Kasumi-1 (cell line): ENCODE data around the gene MLN.
A peak's percentile ranks its signal among the peaks of the same experiment; 100 is the strongest.
"Not testable (repeated sequence)": the region's sequence is repeated elsewhere in the genome, so short reads cannot be mapped to it uniquely, and the experiment has no call there.

Source experiments
- DNase-seq, 2 experiments: peaks; one replicate each; lab custom pipeline; 2025; lab: John Stamatoyannopoulos, UW

The MLN gene

DNA sequence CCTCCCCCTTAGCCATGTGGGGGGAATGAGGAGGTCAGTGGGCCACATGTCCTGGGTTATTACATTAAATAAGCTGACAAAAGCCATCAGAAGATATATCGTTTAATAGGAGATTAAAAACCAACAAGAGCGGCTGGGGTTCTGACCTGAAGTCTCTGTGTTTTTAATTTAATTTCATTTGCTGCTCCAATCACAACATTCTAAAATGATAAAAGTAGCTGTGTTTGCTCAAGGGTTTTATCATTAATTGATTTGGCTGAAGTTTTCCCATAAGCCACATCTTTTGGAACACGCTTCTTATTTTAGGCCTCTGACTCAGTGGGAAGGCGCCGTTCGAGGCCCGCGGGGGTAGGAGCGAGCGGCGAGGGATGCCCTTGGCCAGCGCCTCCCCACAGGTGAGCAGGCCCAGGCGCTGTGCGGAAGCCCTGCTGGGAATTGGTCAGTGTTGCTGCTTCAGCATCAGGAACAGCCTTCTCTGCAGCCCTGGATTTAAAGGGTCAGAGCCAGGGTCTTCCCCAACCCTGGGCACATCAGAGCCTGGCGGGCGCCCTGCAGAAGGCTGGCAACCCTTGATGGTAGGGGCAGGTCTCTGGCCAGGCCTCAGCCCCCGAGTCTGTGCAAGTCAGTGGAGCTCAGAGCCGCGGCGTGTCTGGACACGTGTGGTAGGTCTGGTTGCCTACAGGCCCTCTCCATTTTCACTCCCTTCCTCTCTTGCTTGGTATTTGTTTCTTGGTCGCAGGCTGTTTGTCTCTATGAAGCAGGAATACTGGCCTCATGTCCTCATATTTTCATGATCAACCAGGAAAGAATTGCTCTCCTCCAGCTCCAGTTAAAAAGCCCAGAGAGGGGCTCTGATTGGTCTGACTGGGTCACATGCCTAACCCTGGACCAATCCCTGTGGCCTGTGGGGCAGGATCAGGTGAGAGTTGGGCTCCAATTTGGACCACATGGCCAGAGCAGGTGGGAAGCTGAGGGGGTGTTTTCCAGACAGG lies 30.9 kb upstream of the MLN start:
- DNase-seq: no peak

DNA sequence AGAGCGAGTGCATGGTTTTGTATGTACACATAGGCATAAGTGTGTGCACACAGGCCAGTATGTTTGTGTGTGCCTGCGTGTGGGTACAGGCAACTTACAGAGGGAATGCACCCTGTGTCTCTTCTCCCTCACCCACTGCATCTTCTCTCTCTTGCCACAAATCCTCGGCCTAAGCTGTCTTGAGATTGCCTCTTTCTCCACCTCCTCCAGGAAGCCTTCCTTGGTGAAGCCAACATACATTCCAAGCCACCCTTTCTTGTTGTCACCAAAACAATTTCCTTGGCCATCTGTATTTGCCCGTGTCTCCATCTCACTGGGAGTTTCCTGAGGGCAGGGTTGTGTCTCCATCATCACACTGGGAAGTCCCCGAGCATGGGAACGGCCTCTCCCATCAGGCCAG lies 29.8 kb upstream of the MLN start:
- no peak for DNase-seq

DNA sequence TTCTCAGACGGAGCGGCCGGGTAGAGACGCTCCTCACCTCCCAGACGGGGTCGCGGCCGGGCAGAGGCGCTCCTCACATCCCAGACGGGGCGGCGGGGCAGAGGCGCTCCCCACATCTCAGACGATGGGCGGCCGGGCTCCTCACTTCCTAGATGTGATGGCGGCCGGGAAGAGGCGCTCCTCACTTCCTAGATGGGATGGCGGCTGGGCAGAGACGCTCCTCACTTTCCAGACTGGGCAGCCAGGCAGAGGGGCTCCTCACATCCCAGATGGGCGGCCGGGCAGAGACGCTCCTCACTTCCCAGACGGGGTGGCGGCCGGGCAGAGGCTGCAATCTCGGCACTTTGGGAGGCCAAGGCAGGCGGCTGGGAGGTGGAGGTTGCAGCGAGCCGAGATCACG lies 29.0 kb upstream of the MLN start:
- not testable (repeated sequence) for DNase-seq

DNA sequence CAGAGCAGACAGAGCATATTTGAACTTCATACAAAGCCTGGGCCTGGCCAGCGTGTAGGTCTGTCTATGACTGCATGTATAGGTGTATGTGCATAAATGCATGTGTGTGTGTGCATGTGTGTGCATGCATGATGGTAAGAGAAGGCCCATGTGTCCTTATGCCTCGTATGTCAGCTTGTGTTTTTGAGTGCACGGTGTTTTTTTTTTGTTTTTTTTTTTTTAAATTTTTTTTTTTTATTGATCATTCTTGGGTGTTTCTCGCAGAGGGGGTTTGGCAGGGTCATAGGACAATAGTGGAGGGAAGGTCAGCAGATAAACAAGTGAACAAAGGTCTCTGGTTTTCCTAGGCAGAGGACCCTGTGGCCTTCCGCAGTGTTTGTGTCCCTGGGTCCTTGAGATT lies 27.9 kb upstream of the MLN start:
- DNase-seq: not testable (repeated sequence)

DNA sequence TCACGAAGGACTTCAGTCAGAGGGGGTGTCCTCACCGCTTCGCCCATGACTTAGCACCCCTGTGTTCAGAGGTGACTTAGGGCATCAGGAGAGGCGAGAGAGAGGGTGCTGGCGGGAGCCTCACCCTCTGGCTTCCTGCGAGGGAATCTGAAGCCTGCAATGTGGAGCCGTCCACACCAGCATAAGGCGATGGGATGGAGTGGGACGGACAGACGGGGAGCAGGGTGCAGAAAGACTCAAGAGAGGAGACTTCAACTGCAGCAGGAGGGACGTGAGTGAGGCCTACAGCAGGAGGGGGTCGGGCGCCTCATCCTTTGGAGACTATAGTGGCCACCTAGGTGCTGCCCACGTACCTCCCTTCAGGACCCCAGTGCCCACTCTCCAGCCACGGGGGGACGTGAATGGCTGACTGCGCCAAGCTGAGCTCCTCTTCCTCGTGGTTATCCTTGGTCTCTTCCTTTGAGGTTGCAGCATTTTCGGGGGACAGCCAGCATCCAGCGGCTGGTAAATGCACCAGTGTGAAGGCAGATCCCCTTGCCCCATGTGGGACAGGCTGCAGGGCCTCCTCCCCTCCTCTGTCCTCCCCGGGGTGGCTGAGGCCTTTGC lies 26.9 kb upstream of the MLN start:
- no peak for DNase-seq

DNA sequence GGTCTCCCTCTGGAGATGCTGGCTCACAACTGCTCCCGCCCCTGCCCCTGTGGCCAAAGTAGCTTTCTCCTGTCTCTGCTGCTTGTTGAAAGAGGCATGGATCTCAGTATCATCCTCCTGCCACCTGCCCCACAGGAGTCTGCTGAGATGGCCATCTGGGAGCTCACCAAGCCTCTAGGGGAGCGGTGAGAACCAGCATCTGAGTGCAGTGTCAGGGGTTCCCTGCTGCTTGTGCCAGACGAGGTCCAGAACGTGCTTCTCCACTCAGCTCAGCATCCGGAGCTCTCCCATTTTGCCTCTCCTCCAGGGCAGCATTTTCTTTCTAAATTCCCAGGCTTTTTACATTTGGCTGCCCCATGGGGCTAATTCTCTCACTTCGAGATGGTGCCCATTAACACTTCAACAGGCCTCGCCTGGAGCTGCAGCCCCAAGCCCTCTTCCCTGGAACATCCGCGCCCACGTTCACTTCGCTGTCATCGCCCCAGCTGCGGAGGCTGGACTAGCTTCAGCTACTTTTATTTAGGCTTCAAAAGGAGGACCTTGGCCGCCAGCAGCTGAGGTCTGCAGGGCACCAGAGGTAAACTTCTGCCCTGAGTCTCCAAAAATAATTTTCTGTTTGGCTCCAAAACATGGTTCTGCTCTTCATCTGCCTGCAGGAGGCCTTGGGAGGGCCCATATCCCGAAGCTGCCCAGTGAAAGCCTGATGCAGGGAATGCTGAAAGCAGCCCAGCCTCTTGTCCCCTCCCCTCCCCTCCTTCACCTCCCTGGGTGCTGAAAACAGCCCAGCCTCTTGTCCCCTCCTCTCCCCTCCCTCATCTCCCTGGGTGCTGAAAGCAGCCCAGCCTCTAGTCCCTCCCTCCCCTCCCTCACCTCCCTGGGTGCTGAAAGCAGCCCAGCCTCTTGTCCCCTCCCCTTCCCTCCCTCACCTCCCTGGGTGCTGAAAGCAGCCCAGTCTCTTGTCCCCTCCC lies 25.2 kb upstream of the MLN start:
- DNase-seq: no peak

DNA sequence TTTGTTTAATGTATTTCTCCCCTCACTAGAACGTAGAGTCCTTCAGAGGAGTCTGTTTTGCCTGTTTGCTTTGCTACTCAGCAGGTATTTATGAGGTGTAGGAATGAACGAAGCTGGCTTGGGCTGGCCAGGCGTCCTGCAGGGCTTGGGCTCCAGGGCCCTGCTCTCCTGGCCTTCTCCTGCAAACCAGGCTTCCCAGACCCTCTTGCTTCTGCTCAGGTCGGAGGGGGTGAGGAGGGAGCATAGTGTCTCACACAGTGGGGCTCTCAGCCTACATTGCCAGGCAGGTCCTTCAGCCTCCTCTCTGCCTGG lies 24.6 kb upstream of the MLN start:
- no peak for DNase-seq

DNA sequence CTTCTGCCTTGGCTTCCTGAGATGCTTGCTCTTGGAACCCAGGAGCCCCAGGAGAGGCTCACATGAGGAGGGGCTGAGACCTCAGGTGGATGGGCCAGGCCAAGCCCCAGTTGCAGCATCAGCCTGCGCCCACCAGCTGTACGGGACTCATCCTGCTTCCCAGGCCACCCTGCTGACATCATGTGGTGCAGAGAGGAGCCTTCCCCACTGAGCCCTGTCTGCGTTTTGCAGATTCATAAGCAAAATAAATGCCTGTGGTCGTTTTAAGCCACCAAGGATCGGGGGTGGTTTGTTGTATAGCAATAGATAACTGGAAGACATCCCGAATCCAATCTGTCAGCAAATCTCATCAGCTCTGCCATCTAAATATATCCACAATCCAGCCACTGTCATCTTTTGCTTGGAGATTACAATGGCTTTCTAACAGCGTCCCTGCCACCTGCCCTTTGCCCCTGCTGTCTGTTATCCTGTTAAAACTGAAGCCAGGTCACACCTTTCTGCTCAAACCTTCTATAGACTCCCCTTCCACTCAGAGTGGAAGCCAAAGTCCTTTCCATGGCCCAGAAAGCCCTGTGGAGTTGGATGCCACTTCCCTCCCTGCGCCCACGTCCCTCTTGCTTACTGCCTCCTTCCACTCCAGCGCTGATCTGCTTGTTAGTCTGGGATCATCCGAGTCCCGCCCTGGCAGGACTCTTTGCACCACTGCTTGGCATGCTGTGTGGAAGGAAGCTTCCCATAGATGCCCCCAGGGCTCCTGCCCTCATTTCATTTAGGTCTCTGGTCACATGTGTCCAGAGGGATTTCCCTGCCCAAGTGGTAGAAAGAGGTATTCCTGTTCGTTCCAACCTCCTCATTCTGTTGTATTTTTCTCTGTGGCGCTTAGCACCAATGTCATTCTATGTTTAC lies 24.0 kb upstream of the MLN start:
- DNase-seq: no peak

DNA sequence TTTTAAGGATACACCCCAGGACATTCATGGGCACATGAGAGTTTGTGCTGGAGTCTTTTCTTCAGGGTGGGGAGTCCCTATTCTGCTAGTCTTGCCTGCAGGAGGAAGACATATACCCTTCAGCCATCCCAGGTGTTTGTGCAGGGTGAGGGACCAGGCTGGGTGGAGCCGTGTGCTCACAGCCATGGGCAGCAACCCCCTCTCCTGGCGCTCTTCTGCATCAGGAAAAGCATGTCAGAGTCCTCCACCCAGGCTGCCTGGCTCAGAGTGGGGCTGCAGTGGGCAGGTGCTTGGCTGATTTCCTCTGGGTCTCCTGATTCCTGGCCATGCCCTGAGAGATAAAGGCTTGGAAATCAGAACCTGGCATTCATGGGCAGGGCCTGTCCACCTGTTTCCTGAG lies 22.7 kb upstream of the MLN start:
- no peak for DNase-seq

DNA sequence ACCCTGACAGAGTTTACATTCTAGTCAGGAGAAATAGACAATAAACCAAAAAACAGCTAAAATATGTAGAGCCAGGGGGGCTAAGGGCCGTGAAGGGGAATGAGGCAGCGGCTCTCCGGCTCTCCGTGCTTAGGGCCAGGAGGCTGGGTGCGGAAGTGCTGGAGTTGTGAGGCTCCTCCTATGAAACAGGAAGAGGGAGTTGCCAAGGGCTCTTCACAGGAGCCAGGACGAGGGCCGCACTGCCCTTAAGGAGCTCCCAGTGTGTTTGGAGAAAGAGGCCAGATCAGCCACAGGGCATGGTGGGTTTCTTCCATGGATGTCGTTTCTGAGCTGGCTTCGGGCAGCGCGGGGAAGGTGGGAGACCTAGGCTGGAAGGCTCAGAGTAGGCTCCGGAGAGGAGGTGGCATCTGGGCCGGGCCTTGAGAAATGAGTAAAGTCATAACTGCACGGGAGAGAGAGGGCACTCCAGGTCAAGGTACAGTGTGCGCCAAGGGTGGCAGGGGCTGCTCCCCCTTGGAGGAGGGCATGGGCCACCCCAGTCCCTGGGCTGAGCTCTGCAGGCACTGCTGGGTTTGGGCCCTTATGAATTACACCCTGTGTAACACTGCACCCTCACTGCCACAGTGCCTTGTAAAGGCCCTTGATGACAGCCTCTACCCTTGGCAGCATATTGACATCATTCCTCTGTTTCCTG lies 20.8 kb upstream of the MLN start:
- no peak for DNase-seq

DNA sequence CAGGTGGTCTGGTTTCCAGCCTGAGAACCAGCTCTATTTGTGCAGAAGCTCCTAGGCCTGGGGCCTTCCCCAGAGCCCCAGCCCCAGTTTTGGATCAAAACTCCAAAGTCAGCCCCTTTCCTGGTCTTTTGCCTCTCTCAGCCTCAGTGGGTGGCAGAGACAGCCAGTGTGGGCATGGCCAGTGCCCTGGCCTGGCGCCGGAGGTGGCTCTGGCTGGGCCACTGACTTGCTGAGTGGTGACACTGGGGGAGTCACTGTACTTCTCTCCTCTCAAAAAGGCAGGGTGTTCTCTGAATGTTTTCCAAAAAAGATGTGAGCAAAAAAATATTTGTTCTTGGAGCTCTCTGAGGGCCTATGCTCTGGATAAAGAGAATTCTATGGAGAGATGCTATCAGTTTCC lies 20.0 kb upstream of the MLN start:
- no peak for DNase-seq

DNA sequence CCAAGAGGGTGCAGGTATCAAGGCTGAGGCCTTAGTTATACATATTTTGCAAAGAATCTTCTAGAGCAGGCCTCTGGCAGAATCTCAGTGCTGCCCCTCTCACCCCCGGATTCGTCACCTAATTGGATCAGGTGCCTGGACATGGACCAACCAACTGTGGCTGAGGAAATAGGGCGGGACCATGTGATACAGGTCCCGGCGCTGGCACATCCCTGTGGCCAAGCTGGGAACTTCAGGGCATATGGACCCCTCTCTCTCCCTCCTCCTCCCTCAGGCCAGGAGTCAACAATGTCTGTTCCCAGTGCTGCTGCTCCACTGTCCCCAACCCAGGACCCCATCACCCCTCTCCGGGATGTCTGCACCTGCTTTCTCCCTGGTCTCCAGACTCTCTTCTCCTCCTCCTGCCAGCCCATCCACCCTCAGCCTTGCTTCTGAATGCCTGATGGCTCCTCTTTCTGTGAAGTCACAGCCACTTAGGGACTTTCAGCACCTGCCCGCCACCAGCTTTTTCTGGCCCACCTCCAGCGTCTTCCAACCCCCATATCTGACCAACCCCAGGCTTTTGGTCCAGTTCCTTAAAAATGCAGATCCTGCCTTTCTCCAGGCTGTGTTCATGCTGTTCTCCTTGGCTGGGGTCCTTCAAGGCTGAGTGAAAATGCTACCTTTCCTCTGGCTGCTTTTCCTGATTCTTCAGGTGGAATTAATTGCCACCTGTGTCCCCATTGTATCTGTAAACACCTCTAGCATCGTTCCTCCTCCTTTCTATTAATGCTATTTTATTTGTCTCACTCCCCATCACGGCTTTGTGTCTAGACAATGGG lies 19.0 kb upstream of the MLN start:
- DNase-seq: no peak

DNA sequence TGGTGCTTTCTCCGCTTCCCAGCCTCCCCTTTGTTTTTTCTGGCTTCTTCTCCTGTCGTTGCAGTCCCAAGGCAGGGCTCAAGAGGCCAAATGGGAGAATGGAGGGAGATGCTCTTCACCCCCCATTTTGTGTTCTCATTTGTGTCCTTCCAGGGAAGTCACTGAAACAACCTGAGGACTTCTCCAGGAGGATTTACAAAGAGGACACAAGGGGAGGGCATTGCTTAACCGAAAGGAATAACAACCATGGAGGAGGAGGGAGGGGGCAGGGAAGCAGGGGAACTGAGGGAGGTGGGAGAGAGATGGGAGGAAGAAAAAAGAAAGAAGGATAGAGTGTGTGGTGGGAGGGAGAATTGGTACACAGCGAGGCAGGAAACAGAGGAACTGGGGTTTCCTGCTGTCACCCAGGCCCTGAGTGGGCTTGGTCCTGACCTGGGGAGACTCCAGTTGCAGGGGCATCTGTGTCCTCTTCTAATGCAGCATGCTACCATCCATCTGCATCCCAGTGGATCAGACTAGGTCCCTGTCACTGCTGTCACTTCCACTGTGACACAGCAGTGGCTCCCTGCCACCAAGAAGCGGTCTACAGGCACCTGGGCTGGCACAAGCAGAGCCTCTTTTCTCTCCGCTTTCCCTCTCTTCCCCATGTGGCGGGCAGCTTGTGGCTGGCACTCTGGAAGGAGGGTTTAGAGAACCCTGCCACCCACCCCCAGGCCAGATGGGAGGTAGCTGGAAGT lies 17.1 kb upstream of the MLN start:
- no peak for DNase-seq

DNA sequence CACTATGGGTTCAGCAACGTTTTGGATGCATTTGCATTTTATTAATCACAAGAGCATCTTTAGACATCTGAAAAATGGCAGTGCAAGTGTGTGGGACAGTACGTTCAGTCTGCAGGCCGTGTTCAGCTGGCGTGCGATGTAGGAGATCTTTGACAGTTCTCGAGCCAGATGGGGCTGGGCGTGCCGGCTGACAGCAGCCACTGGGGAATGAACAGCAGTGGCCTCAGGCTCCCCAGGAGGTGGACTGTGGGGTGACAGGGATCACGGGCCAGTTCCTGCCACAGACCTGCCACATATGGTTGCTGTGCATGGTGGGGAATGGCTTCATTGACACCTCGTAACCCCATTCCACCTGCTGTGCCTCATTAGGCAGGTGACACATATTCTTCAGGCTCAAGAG lies 16.4 kb upstream of the MLN start:
- no peak for DNase-seq

DNA sequence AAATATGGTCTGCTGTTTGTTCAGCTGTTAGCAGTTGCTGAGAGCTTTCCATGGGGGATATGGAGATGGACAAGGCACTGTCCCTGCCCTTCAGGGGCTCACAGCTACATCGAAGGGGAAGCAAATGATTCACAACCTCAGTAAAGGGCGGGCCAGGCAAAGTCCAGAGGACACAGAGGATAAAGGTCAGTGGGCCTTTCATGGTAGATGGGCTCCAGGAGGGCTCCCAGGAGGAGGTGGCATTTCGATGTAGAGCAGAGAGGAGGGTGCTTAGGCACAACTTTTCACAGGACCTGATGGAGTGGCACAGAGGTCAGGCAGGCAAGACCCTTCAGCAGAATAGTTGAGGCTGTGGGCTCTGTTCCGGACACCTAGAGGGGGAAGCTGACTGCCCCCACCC lies 15.2 kb upstream of the MLN start:
- no peak for DNase-seq

DNA sequence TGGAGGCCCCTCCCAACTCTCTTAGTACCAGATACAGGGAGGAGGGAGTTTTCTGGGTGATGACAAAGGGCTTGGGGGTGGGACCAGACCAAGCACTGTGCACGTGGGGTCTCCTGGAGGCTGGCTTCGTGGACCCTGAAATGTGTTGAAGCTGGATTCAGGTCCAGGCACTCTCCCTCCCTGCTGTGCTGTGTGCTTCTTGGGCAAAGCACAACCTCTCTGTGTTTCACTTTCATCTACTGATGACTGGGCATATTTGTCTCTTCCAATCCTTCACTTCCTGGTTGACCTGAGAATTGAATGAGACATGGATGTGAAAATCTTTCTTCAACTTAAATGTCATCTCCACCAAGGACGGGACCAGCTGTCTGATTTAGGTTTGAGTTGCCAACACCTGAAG lies 14.5 kb upstream of the MLN start:
- DNase-seq: no peak

DNA sequence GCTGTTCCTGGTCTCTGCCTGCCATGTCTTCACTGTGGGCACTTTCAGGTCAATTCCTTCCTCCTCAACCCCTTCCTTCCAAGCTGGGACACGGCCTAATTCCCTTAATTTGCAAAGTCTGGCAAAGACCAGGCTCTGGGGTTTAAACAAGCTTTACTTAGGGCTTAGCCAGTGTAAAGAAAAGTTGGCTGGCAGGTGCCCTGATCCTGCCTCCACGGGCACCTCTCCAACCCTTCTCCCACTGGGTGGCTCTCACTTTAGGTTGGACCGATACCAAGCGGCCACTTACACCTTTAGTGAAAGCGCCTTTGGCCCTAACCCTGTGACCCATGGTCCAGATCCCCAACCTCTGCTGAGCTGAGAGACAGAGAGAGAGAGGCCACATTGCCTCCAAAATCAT lies 13.7 kb upstream of the MLN start:
- no peak for DNase-seq

DNA sequence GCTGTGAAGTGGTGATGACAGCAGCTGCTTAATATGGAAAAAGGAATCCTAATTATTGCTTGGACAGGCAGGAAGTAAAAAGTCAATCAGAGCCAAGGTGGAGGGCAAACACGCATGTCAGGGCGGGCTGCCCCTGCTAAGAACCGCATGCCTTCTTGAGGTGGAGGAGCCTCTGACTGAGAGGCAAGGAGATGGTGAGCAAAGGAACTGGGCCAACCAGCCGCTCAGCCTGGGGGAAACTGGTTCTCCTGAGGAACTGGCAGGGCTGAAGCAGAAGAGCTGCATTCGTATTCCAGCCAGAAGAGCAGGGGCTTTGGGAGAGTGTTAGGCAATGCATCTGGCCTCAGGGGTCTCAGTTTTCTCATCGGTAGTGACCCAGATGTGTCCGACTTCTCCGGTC lies 13.1 kb upstream of the MLN start:
- no peak for DNase-seq

DNA sequence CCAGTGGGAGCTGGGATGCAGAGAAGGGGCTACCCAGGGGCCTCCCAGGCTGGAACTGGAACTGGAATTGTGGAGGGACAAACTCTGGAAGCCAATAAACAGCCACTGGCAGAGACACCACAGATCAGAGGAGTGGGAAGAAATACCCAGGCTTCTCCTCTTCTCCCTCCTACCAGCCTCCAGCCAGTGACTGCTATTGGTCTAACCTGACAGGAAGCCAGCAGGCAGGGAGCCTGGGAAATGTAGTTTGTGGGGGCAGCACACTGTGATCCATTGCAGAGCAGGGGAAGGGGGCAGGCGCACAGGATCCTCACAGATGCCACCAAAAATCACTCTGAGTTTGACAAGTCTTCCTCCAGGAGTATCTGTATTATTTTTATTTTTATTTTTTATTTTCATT lies 12.1 kb upstream of the MLN start:
- DNase-seq: peak; percentile 41 to 62
